ENCODE measurements around the gene ARHGEF33. TPM values are rescaled to one million over a fixed set of nuclear protein-coding genes. Genes with fewer than 3 reads are reported as not detected.

Gene ARHGEF33
- total and polyA plus RNA-seq, 2 of the 13 experiments (the other 11 are each of a cell fraction or from before 2014, with no cell fraction given), result 0.04 TPM; not detected in 1

DNA sequence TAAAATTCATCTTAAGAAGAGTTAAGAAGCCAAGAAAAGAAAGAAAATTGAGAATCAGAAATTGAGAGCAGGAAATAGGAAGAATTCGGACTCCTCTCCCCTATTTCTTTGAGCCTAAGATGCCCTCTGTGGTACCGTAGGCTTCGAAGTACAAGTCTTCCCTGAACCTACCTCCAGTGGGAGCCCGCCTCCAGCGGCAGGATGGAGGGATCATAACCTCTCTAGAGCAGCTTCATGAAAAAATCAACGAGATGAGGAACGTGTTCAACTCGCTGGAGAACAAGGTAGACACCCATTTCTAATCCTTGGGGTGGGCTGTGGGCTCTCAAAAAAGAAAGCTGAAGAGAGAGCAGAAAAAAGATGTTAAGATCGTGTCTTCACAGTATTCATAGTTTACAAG, 36.3 kb downstream of the ARHGEF33 start (continued):
- TF ChIP-seq, protein P1, sequence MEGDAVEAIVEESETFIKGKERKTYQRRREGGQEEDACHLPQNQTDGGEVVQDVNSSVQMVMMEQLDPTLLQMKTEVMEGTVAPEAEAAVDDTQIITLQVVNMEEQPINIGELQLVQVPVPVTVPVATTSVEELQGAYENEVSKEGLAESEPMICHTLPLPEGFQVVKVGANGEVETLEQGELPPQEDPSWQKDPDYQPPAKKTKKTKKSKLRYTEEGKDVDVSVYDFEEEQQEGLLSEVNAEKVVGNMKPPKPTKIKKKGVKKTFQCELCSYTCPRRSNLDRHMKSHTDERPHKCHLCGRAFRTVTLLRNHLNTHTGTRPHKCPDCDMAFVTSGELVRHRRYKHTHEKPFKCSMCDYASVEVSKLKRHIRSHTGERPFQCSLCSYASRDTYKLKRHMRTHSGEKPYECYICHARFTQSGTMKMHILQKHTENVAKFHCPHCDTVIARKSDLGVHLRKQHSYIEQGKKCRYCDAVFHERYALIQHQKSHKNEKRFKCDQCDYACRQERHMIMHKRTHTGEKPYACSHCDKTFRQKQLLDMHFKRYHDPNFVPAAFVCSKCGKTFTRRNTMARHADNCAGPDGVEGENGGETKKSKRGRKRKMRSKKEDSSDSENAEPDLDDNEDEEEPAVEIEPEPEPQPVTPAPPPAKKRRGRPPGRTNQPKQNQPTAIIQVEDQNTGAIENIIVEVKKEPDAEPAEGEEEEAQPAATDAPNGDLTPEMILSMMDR (CRISPR knock-in tag; IDR thresholded peaks at IDR 0.05), result peak; percentile 80
- TF ChIP-seq ZNF644 (CRISPR knock-in tag; IDR thresholded peaks at IDR 0.05; ENCODE audit: low read depth), result 0 out of 2 replicates have a peak, but pooled peaks have one; percentile 19
- TF ChIP-seq NCOR1 (IDR thresholded peaks at IDR 0.05; ENCODE audit: borderline replicate concordance, low read length), result no peak
- TF ChIP-seq, protein P2, sequence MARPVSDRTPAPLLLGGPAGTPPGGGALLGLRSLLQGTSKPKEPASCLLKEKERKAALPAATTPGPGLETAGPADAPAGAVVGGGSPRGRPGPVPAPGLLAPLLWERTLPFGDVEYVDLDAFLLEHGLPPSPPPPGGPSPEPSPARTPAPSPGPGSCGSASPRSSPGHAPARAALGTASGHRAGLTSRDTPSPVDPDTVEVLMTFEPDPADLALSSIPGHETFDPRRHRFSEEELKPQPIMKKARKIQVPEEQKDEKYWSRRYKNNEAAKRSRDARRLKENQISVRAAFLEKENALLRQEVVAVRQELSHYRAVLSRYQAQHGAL (CRISPR knock-in tag; IDR thresholded peaks at IDR 0.05; ENCODE audit: not compliant biosample characterization), result no peak
- TF ChIP-seq, protein P3, sequence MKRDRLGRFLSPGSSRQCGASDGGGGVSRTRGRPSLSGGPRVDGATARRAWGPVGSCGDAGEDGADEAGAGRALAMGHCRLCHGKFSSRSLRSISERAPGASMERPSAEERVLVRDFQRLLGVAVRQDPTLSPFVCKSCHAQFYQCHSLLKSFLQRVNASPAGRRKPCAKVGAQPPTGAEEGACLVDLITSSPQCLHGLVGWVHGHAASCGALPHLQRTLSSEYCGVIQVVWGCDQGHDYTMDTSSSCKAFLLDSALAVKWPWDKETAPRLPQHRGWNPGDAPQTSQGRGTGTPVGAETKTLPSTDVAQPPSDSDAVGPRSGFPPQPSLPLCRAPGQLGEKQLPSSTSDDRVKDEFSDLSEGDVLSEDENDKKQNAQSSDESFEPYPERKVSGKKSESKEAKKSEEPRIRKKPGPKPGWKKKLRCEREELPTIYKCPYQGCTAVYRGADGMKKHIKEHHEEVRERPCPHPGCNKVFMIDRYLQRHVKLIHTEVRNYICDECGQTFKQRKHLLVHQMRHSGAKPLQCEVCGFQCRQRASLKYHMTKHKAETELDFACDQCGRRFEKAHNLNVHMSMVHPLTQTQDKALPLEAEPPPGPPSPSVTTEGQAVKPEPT (CRISPR knock-in tag; IDR thresholded peaks at IDR 0.05; ENCODE audit: low read depth), result no peak
- no peak for TF ChIP-seq HDAC6 (IDR thresholded peaks at IDR 0.05; ENCODE audit: low read depth, low read length)
- TF ChIP-seq, protein P4, sequence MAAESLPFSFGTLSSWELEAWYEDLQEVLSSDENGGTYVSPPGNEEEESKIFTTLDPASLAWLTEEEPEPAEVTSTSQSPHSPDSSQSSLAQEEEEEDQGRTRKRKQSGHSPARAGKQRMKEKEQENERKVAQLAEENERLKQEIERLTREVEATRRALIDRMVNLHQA (CRISPR knock-in tag; IDR thresholded peaks at IDR 0.05), result no peak
- TF ChIP-seq ZNF850 (CRISPR knock-in tag; conservative IDR thresholded peaks at IDR 0.05), result no peak
- TF ChIP-seq NR2F1 (CRISPR knock-in tag; IDR thresholded peaks at IDR 0.05), result peak; percentile 23 to 31; a peak in 1 of 4 replicates
- no peak for TF ChIP-seq SMARCE1 (IDR thresholded peaks at IDR 0.05; ENCODE audit: borderline replicate concordance)
- no peak for TF ChIP-seq MEIS1 (CRISPR knock-in tag; IDR thresholded peaks at IDR 0.05; ENCODE audit: borderline replicate concordance)
- no peak for TF ChIP-seq PRMT3 (CRISPR knock-in tag; IDR thresholded peaks at IDR 0.05; ENCODE audit: borderline replicate concordance, low read depth)
- TF ChIP-seq ZC3H13 (CRISPR knock-in tag; IDR thresholded peaks at IDR 0.05), result no peak
- TF ChIP-seq ZNF3 (CRISPR knock-in tag; IDR thresholded peaks at IDR 0.05), result no peak
- TF ChIP-seq, protein P5, sequence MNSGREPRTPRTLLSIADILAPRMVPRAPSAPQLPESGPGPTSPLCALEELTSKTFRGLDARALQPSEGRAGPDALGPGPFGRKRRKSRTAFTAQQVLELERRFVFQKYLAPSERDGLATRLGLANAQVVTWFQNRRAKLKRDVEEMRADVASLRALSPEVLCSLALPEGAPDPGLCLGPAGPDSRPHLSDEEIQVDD (CRISPR knock-in tag; IDR thresholded peaks at IDR 0.05; ENCODE audit: borderline replicate concordance), result no peak
- no peak for TF ChIP-seq TP53 (CRISPR knock-in tag; conservative IDR thresholded peaks at IDR 0.05)
- no peak for TF ChIP-seq ZNF766 (CRISPR knock-in tag; IDR thresholded peaks at IDR 0.05; ENCODE audit: borderline replicate concordance)
- TF ChIP-seq ZNF678 (CRISPR knock-in tag; IDR thresholded peaks at IDR 0.05), result no peak
- no peak for TF ChIP-seq ZNF33A (CRISPR knock-in tag; IDR thresholded peaks at IDR 0.05; ENCODE audit: borderline replicate concordance)
- no peak for TF ChIP-seq POLR2G (IDR thresholded peaks at IDR 0.05; ENCODE audit: low read depth, low read length)
- TF ChIP-seq ZBTB20 (CRISPR knock-in tag; IDR thresholded peaks at IDR 0.05; ENCODE audit: borderline replicate concordance, low read depth), result no peak
- no peak for TF ChIP-seq SRSF9 (IDR thresholded peaks at IDR 0.05; ENCODE audit: borderline replicate concordance, insufficient read depth, low read depth, low read length, poor library complexity, severe bottlenecking)
- TF ChIP-seq RAD21 (CRISPR knock-in tag; IDR thresholded peaks at IDR 0.05), result peak; percentile 75
- TF ChIP-seq, protein P6, sequence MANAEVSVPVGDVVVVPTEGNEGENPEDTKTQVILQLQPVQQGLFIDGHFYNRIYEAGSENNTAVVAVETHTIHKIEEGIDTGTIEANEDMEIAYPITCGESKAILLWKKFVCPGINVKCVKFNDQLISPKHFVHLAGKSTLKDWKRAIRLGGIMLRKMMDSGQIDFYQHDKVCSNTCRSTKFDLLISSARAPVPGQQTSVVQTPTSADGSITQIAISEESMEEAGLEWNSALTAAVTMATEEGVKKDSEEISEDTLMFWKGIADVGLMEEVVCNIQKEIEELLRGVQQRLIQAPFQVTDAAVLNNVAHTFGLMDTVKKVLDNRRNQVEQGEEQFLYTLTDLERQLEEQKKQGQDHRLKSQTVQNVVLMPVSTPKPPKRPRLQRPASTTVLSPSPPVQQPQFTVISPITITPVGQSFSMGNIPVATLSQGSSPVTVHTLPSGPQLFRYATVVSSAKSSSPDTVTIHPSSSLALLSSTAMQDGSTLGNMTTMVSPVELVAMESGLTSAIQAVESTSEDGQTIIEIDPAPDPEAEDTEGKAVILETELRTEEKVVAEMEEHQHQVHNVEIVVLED (CRISPR knock-in tag; IDR thresholded peaks at IDR 0.05; ENCODE audit: borderline replicate concordance), result 0 out of 2 replicates have a peak, but pooled peaks have one; percentile 14
